ENCODE results near the gene SMARCC2. TPM values are rescaled to one million over a fixed set of nuclear protein-coding genes. Genes with fewer than 3 reads are reported as not detected.
A peak's percentile ranks its signal among the peaks of the same experiment; 100 is the strongest.

Gene SMARCC2
- 51.1 TPM for total RNA-seq
- 68.8 TPM for polyA plus RNA-seq

GRCh38 chr12:56189099-56189917 is at the start of gene SMARCC2:
TSS of gene SMARCC2 (minus strand) at chr12:56189483. CDS start at chr12:56189461, 22 bp downstream.
- peak; percentile 28 for DNase-seq (ENCODE audit: extremely low spot score)
- no peaks in the 10 kb centered on the region for H3K4me1 ChIP-seq (ENCODE audit: insufficient read depth)
- peak within 1 kb of the TSS; percentile 88 for H3K27ac ChIP-seq (ENCODE audit: low read depth)
- H3K4me3 ChIP-seq (ENCODE audit: low read depth, low read length) = peak within 1 kb of the TSS; percentile 87
- 2% methylated on average over 90 of the region's 93 CpGs for WGBS
- H3K36me3 ChIP-seq (ENCODE audit: insufficient read depth) = no peaks in the 10 kb centered on the region

- 60% methylated on average over 11 of the region's 11 CpGs for WGBS
- DNase-seq (ENCODE audit: extremely low spot score) = no peak
- H3K36me3 ChIP-seq (ENCODE audit: insufficient read depth) = no peaks in the 10 kb centered on the region
- no peak overlapping the region for H3K27ac ChIP-seq (ENCODE audit: low read depth)
- H3K4me3 ChIP-seq (ENCODE audit: low read depth, low read length) = no peak overlapping the region
- no peaks in the 10 kb centered on the region for H3K4me1 ChIP-seq (ENCODE audit: insufficient read depth)
Measured at GRCh38 chr12:56237552-56237951, 48.3 kb upstream of the SMARCC2 start.

GRCh38 chr12:56236985-56237384 is 47.7 kb upstream of the SMARCC2 start:
- H3K36me3 ChIP-seq (ENCODE audit: insufficient read depth) = no peaks in the 10 kb centered on the region
- 67% methylated on average over 5 of the region's 5 CpGs for whole genome bisulfite sequencing

GRCh38 chr12:56236091-56236490 is 46.8 kb upstream of the SMARCC2 start:
- DNase-seq (ENCODE audit: extremely low spot score) = no peak
- Histone ChIP-seq H3K4me1 (ENCODE audit: insufficient read depth) (no peaks in the 10 kb centered on the region), H3K4me3 (ENCODE audit: low read depth, low read length) (no peak overlapping the region), H3K27ac (ENCODE audit: low read depth) (no peak overlapping the region), H3K36me3 (ENCODE audit: insufficient read depth) (no peaks in the 10 kb centered on the region)
- 93% methylated on average over 6 of the region's 6 CpGs for WGBS

More at GRCh38 chr12:56236985-56237384, 47.7 kb upstream of the SMARCC2 start:
- Histone ChIP-seq H3K4me3 (ENCODE audit: low read depth, low read length) (no peak overlapping the region), H3K27ac (ENCODE audit: low read depth) (no peak overlapping the region), H3K4me1 (ENCODE audit: insufficient read depth) (no peaks in the 10 kb centered on the region)
- no peak for DNase-seq (ENCODE audit: extremely low spot score)

- no peak for DNase-seq (ENCODE audit: extremely low spot score)
Measured at GRCh38 chr12:56234746-56235436, 45.6 kb upstream of the SMARCC2 start.

GRCh38 chr12:56231184-56231582 is 41.9 kb upstream of the SMARCC2 start:
- no peak for DNase-seq (ENCODE audit: extremely low spot score)
- Histone ChIP-seq H3K27ac (ENCODE audit: low read depth) (no peak overlapping the region), H3K4me1 (ENCODE audit: insufficient read depth) (no peaks in the 10 kb centered on the region), H3K36me3 (ENCODE audit: insufficient read depth) (no peaks in the 10 kb centered on the region), H3K4me3 (ENCODE audit: low read depth, low read length) (no peak overlapping the region)
- WGBS = 83% methylated on average over 11 of the region's 11 CpGs

More at GRCh38 chr12:56234746-56235436, 45.6 kb upstream of the SMARCC2 start:
- 74% methylated on average over 16 of the region's 16 CpGs for WGBS
- no peak overlapping the region for H3K4me3 ChIP-seq (ENCODE audit: low read depth, low read length)
- no peaks in the 10 kb centered on the region for H3K36me3 ChIP-seq (ENCODE audit: insufficient read depth)
- H3K27ac ChIP-seq (ENCODE audit: low read depth) = no peak overlapping the region
- no peaks in the 10 kb centered on the region for H3K4me1 ChIP-seq (ENCODE audit: insufficient read depth)

- DNase-seq (ENCODE audit: extremely low spot score) = no peak
- H3K4me1 ChIP-seq (ENCODE audit: insufficient read depth) = no peaks in the 10 kb centered on the region
- H3K4me3 ChIP-seq (ENCODE audit: low read depth, low read length) = no peak overlapping the region
- WGBS = 66% methylated on average over 8 of the region's 8 CpGs
- H3K36me3 ChIP-seq (ENCODE audit: insufficient read depth) = no peaks in the 10 kb centered on the region
- H3K27ac ChIP-seq (ENCODE audit: low read depth) = no peak overlapping the region
Measured at GRCh38 chr12:56230432-56231183, 41.3 kb upstream of the SMARCC2 start.

GRCh38 chr12:56229916-56230431 is 40.7 kb upstream of the SMARCC2 start, which contains the start of gene SLC39A5:
TSS of gene SLC39A5 (plus strand) at chr12:56230051. CDS start at chr12:56231275, 1,224 bp downstream.
- Histone ChIP-seq H3K4me3 (ENCODE audit: low read depth, low read length) (no peak within 1 kb of the TSS), H3K4me1 (ENCODE audit: insufficient read depth) (no peaks in the 10 kb centered on the region), H3K36me3 (ENCODE audit: insufficient read depth) (no peaks in the 10 kb centered on the region), H3K27ac (ENCODE audit: low read depth) (no peak within 1 kb of the TSS)
- WGBS = 80% methylated on average over 4 of the region's 4 CpGs
- DNase-seq (ENCODE audit: extremely low spot score) = no peak

- H3K27ac ChIP-seq (ENCODE audit: low read depth) = no peak overlapping the region
- 88% methylated on average over 7 of the region's 7 CpGs for WGBS
- DNase-seq (ENCODE audit: extremely low spot score) = no peak
- H3K36me3 ChIP-seq (ENCODE audit: insufficient read depth) = no peaks in the 10 kb centered on the region
- no peak overlapping the region for H3K4me3 ChIP-seq (ENCODE audit: low read depth, low read length)
- H3K4me1 ChIP-seq (ENCODE audit: insufficient read depth) = no peaks in the 10 kb centered on the region
Measured at GRCh38 chr12:56229082-56229481, 39.8 kb upstream of the SMARCC2 start.

- peak overlapping the region; percentile 46 for H3K4me3 ChIP-seq (ENCODE audit: low read depth, low read length)
- no peaks in the 10 kb centered on the region for H3K4me1 ChIP-seq (ENCODE audit: insufficient read depth)
- DNase-seq (ENCODE audit: extremely low spot score) = no peak
- no peak overlapping the region for H3K27ac ChIP-seq (ENCODE audit: low read depth)
- H3K36me3 ChIP-seq (ENCODE audit: insufficient read depth) = no peaks in the 10 kb centered on the region
- 69% methylated on average over 11 of the region's 11 CpGs for WGBS
Measured at GRCh38 chr12:56224954-56225353, 35.7 kb upstream of the SMARCC2 start.

- peak within 1 kb of the TSS; percentile 44 for H3K27ac ChIP-seq (ENCODE audit: low read depth)
- no peaks in the 10 kb centered on the region for H3K4me1 ChIP-seq (ENCODE audit: insufficient read depth)
- WGBS = under 1% methylated on average over 41 of the region's 41 CpGs
- H3K36me3 ChIP-seq (ENCODE audit: insufficient read depth) = no peaks in the 10 kb centered on the region
- H3K4me3 ChIP-seq (ENCODE audit: low read depth, low read length) = peak within 1 kb of the TSS; percentile 46
- DNase-seq (ENCODE audit: extremely low spot score) = peak; percentile 95
Measured at GRCh38 chr12:56224102-56224701, 34.9 kb upstream of the SMARCC2 start, which contains the start of gene NABP2. TSS of gene NABP2 (plus strand) at chr12:56224342. CDS start at chr12:56224857, 515 bp downstream.

GRCh38 chr12:56223571-56224101 is 34.4 kb upstream of the SMARCC2 start:
- DNase-seq (ENCODE audit: extremely low spot score) = no peak
- Histone ChIP-seq H3K4me3 (ENCODE audit: low read depth, low read length) (no peak overlapping the region), H3K27ac (ENCODE audit: low read depth) (no peak overlapping the region), H3K4me1 (ENCODE audit: insufficient read depth) (no peaks in the 10 kb centered on the region), H3K36me3 (ENCODE audit: insufficient read depth) (no peaks in the 10 kb centered on the region)
- 16% methylated on average over 15 of the region's 15 CpGs for WGBS

GRCh38 chr12:56222531-56222895 is 33.2 kb upstream of the SMARCC2 start:
- 7% methylated on average over 4 of the region's 4 CpGs for WGBS
- H3K27ac ChIP-seq (ENCODE audit: low read depth) = peak overlapping the region; percentile 96
- H3K4me1 ChIP-seq (ENCODE audit: insufficient read depth) = no peaks in the 10 kb centered on the region
- no peaks in the 10 kb centered on the region for H3K36me3 ChIP-seq (ENCODE audit: insufficient read depth)
- DNase-seq (ENCODE audit: extremely low spot score) = no peak
- H3K4me3 ChIP-seq (ENCODE audit: low read depth, low read length) = peak overlapping the region; percentile 66
